ENCODE data around the gene SPRED1.
A peak's percentile ranks its signal among the peaks of the same experiment; 100 is the strongest.
"Not testable (repeated sequence)": the region's sequence is repeated elsewhere in the genome, so short reads cannot be mapped to it uniquely, and the experiment has no call there.

The SPRED1 gene

DNA sequence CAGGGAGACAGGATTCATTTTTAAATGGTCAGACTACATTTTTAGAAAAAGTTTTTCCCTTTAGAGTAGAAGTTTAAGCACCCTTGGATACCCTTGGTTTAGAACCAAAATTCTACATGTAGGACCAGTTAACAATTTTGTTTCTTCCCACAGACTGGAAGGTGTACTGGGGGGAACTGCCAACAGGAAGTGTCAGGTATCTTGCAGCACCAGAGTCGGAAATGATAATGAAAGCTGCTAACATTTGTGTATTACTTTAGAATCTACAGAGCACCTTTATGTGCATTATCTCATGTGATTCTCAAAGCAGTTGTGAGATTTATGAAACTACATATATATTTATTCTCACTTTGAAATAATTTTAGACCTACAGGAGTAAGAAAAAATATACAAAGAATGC lies 21.5 kb downstream of the SPRED1 start:
- intact Hi-C loops (cut with DNase I) = no loop called here
- DNase-seq = no peak

DNA sequence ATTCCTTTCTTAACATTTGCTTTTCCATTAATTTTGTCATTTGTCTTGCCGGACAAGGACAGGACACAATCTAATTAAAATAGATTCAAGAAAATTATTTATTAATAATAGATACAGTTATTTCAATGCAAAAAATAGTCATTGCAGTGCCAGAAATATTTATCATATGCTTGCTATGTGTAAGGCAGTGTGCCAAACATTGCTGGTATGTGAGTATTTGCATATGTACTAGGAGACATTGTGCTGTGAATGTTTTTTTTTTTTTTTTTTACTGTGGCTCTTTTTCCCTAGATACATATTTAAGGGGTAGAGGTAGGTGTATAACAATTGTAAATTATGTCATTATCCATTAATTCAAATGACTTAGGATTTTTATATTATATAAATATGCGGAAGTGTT lies 23.3 kb downstream of the SPRED1 start:
- no peak for DNase-seq
- intact Hi-C loops (cut with DNase I) = no loop called here

DNA sequence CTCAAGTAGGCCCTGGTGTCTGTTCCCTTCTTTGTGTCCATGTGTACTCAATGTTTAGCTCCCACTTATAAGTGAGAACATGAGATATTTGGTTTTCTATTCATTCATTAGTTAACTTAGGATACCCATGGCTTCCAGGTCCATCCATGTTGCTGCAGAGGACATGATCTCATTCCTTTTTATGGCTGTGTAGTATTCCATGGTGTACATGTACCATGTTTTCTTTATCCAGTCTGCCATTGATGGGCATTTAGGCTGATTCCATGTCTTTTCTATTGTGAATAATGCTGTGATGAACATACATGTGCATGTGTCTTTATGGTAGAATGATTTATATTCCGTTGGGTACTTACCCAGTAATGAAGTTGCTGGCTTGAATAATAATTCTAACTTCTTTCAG lies 24.6 kb downstream of the SPRED1 start:
- intact Hi-C loops (cut with DNase I); DNase-seq: not testable (repeated sequence)

DNA sequence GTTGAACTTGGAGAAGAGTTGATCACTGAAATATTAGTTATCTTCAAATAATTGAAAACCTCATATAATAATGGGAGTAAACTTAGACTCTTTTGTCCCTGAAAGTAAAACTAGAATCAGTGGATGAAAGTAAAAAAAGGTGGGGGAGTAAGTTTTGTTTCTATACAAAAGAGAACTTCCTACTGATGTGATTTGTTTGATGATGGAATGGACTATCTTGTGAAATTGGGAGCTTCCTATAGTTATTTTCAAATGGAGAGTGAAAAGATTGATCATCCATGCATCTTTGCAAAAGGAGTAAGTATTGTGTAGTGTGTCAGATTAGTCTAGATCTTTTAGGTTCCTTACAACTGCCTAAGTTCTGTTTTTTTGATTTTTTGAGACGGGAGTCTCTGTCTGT lies 28.4 kb downstream of the SPRED1 start:
- intact Hi-C loops (cut with DNase I) = no loop called here
- no peak for DNase-seq

DNA sequence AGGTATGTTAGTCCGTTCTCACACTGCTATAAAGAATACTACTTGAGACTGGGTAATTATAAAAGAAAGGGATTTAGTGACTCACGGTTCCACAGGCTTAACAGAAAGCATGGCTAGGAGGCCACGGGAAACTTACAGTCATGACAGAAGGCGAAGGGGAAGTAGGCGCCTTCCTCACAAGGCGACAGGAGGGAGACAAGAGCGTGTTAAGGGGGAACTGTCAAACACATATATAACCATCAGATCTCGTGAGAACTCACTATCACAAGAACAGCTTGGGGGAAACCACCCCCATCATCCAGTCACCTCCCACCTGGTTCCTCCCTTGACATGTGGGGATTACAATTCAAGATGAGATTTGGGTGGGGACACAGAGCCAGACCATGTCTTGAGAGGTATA lies 30.4 kb downstream of the SPRED1 start:
- no peak for DNase-seq
- intact Hi-C loops (cut with DNase I) = no loop called here

DNA sequence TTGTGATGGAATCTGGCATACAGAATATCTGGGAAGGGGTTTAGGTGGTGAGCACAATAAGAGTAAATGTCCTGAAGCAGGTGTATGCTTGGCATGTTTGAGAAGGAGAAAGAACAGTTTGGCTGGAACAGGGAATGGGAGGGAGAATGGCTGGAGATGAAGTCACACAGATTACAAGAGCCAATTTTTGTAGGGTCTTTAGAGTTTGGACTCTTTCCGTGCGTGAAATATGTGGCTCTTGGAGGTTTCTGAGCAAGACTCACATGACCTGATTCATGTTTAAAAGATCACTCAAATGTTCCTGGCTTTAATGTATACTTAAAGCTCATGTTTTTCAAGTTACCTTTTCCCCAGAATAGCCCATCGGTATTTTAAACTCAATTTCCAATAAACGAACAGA lies 32.8 kb downstream of the SPRED1 start:
- intact Hi-C loops (cut with DNase I) = no loop called here
- DNase-seq = no peak

DNA sequence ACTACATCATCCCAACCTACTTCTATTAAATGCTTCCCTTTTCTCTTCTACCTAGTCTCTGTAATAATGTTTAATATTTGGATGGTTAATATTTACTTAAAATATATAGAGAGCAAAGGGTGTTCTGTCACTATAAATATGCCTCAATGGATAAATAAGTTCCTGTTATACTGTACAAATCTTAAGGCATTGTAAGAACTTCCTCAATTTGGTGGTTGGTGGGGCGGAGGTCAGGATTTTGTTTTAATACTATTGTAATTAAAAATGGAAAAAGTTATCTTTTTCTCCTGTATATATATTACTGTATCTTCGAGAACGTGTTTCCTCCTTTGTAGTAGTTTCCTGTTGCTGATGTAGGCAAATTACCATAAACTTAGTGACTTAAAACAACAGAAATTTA lies 41.5 kb downstream of the SPRED1 start:
- intact Hi-C loops (cut with DNase I) = no loop called here

DNA sequence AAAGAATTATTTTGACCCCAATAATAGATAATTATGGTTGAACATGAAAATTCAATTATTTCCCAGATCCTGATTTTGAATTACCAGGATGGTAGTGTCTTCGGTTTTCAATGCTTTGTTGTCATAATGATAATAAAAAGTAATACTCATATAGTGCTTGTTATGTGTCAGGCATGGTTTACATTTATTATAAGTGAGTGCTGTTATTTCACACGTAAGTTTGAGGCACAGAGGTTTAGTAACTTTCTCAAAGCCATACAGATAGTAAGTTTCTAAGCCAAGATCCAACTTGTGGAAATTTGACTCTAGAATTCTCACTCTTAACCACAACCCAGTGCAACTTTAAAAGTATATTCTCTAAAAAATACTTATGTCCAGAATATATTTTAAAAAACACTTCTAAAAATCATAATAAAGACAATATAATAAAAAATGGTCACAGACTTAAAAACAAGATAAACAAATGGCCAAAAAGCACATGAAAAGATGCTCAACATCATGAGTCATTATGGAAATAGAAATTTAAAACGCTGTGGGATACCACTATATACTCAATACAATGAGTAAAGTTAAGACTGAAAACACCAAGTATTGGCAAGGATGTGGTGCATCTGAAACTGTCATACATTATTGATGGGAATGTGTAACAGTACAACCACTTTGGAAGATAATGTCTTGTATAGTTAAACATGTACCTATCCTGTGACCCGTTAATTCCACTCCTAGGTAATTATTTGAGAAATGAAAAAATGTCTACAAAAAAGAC lies 45.2 kb downstream of the SPRED1 start:
- no peak for DNase-seq
- intact Hi-C loops (cut with DNase I) = no loop called here

More for the DNA sequence above, 41.5 kb downstream of the SPRED1 start:
- DNase-seq = no peak

DNA sequence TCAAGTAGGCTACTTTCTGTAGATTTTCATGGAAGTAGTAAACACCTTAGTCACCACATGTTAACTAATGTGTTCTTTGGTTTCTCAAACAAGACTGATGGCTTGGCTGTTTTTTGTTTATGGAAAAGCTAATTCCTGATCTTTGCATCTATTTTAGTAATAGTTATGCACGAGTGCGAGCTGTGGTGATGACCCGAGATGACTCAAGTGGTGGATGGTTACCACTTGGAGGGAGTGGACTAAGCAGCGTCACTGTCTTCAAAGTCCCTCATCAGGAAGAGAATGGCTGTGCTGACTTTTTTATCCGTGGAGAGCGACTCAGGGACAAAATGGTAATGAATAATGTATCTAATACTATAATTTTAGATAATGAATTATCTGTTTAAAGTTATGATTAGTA lies 46.6 kb downstream of the SPRED1 start:
- intact Hi-C loops (cut with DNase I) = no loop called here
- no peak for DNase-seq

DNA sequence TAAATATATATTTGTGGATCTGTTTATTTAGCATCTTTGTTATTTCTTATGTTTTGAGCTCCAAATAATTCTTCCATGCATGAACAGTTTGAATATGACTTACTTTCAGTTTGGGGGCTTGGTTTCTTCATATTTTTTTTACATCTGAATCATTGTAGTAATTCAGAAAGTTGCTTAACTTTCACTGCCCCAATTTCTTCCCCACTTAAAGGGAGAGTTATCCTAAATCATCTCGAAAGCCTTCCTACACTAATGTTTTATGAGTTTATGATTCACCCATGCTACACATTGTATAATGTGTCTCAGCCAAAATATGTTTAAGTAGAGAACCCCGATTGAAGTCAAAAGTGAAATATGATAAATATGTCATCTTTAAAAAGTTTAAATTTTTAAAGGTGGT lies 47.8 kb downstream of the SPRED1 start:
- no peak for DNase-seq
- intact Hi-C loops (cut with DNase I) = loop anchor here (5.0 kb wide), 1 partner anchor 48 kb away; the partner anchor contains the start of gene SPRED1

DNA sequence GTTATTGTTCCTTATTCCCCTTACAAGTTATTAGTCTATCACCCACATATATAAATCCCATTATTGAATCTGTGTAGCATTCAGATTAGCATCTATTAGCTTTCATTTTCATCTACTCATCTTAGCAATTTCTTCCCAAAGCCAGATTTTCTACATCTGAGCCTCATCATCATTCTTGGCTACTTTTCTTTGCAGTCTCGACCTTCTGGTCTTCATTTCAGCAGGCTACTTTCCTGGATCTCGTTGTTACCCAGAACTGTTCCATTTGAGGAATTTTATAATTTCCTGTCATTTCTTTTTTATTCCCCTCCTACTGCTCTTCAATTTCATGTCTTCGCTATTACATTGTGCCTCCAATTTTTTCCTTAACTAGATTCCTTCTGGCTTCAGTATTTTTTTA lies 51.8 kb downstream of the SPRED1 start:
- intact Hi-C loops (cut with DNase I) = loop anchor here (5.0 kb wide), 1 partner anchor 52 kb away; the partner anchor contains the start of gene SPRED1
- no peak for DNase-seq

DNA sequence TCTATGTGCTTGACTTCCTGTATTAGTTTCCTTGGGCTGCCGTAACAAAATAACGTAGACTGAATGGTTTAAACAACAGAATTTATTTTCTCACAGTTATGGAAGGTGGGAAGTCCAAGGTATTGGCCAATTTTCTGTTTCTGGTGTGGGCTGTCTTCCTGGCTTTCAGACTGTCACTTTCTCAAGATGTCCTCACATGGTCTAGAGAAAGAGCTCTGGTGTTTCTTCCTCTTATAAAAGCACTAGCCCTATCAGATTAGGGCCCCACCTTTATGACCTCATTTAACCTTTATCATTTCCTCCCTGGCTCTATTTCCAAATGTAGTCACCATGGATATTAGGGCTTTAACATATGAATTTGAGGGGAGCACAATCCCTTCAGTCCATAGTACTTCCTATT lies 54.6 kb downstream of the SPRED1 start:
- intact Hi-C loops (cut with DNase I) = no loop called here
- DNase-seq = no peak

DNA sequence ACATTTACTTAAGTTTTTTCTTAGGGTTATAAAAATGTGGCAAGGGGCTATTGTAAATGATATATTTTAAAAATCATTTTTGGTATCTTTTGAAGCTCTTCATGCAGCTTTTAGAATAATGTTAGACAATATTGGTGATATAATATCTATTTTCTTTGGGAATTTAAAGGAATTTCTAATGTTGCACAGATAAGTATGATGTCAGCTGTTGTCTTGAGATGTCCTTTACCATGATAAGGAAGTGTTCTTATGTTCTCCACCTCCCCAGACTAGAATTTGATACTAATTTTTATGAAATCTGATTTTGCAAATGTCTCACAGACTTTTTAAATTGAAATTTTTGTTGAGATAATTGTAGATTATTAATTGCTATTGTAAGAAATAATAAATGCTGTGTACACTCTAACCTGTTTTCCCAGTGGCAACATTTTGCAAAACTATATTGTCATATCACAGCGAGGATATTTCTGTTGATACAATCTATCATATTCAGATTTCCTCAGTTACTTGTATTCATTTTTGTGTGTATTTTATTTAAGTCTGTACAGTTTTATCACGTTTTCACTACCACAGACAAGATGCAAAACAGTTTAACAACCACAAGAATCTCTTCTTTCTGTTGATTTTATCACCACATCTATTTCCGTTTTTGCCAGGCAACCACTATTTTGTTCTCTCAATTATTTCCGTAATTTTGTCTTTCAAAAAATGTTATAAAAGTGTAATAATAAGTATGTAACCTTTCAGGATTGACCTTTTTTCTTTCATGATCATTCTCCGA lies 55.4 kb downstream of the SPRED1 start:
- intact Hi-C loops (cut with DNase I) = no loop called here
- no peak for DNase-seq

DNA sequence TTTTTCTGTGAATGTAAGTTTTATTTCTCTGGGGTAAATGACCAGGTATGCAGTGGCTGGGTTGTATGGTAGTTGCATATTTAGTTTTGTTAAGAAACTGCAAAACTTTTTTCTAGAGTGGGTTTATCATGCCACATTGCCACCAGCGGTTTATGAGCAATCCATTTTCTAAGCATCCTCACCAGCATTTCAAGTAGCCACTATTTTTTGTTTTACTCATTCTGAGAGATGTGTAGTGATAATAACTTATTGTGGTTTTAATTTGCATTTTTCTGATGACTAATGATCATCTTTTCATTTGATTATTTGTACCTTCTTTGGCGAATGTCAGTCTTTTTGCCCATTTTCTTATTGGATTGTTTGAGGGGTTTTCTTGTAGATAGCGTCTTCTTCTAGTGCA lies 56.2 kb downstream of the SPRED1 start:
- DNase-seq = no peak
- intact Hi-C loops (cut with DNase I) = no loop called here

DNA sequence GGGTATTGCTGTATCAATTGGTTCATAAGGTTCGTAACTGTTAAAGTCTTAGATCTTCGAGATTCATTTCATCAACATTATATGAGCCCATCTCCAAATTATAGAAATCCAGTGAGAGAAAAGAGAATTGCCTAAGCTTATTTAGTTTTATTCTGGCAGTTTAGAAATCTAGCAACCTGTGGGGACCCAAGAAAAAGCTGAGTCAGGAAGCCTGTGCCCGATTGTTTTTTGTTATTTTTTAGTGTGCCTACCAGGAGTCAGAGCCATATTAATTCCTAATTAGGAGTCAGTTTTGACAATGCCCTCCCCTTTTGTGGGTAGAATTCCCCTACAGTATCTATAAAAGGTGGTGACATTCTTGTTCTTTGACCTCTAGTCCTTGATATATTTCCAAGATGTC lies 59.6 kb downstream of the SPRED1 start:
- intact Hi-C loops (cut with DNase I) = no loop called here
- no peak for DNase-seq

DNA sequence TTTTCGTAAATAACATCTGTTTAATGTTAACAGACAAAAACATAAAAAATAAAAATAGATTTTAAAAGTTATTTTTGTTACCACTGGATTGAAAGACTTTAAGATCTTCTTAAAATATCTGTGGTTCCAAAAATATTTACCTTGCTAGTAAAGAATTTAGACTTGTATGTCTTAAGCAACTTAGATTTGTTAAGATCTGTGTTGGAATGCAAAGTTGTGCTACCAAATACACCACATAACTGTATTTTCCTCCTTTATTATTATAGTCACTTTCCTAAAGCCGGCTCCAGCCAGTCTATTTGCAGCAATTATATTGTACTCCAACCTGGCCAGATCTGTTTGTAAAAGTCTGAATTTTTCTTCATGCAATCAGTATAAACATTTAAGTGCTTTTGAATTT lies 63.7 kb downstream of the SPRED1 start:
- no peak for DNase-seq
- intact Hi-C loops (cut with DNase I) = no loop called here

DNA sequence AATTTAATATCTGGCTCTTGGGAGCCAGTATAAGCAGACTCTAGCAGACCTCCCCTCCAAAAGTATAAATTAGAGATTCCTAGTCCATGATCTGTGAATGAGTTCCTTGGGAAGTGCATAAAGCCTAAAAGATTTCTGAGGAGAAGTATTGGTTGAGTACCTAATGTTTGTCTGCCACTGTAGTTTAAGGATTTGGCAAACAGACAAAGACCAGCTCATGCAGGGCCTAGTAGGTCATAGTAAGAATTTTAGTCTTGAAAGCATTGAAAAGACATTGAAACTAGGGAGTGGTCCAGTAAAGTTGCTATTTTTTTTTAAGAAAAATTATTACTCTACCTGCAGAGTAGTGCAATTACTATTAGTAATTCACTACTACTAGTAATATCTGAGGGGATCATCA lies 67.5 kb downstream of the SPRED1 start:
- intact Hi-C loops (cut with DNase I) = no loop called here
- no peak for DNase-seq

DNA sequence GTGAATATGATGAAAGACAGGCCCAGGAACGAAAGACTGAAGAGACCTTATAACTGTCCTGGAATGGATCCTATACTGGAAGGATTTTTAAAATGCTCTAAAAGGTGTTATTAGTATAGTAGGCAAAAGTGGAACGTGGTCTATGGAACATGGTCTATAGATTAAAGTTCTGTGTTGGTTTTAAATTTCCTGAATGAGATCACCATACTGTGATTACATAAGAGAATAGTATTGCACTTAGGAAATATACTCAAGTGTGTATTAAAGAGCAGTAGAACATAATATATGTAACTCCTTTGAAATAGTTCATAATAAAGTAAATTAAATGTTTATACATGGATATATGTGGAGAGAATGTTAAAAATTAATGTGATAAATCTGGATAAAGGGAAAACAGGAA lies 68.2 kb downstream of the SPRED1 start:
- intact Hi-C loops (cut with DNase I) = no loop called here
- no peak for DNase-seq

DNA sequence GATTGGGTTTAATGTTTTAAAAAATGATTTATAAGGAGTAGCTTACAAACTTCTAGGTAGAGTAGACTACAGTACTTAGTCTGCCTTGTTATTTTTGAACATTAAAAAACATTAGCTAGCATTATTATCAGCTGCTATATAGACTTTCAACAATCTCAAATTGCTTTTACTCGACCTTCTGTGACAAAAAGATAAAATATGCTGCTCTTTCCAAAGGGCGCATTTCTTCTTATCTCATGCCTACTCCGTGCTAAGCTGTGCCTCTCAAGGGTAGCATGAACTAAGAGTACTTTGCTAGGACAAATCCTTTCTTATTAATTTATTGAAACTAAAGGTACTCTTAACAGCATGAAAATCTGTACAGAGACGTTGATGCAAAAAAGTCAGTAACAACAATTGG lies 71.3 kb downstream of the SPRED1 start:
- no peak for DNase-seq
- intact Hi-C loops (cut with DNase I) = no loop called here

DNA sequence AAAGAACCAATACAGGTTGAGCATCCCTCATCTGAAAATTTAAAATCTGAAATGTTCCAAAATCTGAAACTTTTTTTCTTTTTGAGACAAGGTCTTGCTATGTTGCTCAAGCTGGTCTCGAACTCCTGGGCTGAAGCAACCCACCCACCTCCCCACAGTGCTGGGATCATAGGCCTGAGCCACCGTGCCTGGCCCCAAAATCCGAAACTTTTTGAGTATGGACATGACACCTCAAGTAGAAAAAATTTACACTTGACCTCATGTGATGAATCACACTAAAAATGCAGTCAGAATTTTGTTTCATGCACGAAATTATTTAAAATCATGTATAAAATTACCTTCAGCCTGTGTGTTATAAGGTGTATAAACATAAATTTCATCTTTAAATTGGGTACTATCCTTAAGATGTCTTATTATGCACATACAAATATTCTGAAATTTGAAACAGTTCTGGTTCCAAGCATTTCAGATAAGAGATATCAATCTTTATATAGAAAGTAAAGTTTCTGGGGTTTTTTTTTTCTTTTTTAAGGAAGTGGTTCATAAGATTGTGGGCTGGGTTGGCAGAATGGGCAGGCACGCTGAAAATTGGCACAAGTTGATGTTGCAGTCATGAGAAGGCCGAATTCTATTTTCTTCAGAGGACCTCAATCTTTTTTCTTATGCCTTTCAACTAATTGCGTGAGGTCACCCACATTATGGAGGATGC lies 72.5 kb downstream of the SPRED1 start:
- DNase-seq = peak in 1 of 10 donors; percentile 71
- intact Hi-C loops (cut with DNase I) = no loop called here

DNA sequence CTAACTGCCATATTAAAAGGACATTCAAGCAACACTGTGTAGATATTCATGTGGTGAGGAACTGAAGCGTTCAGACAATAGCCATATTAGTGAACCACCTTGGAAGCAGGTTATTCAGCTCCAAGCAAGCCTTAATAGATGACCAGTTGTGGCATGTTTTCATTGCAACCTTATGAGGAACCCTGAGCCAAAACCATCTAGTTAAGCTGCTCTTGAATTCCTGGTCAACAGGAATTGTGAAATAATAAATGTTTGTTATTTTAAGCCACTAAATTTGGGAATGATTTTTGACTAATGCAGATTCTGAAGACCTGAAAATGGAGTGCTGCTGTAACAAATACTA lies 73.0 kb downstream of the SPRED1 start:
- DNase-seq = no peak
- intact Hi-C loops (cut with DNase I) = no loop called here

DNA sequence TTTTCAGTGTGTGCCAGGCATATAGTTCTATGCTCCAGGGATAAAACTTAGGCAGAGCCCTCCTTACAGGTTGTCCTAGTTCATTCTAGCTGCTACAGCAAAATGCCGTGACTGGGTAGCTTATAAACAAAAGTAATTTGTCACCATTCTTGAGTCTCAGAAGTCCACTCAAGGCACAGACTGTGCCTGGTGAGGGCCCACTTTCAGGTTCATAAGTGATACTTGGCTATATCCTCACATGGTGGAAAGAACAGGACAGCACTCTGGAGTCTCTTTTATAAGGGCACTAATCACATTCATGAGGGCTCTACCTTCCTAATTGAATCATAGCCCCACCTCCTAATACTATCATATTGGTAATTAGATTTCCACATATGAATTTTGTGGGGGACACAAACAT lies 80.1 kb downstream of the SPRED1 start:
- no peak for DNase-seq
- intact Hi-C loops (cut with DNase I) = no loop called here

Measured in posterior cingulate gyrus (tissue), 11 donors.